Suprapubic skin (tissue), 4 donors: ENCODE results near the gene SSMEM1.

ENCODE experiments used
- CTCF ChIP-seq, 2 donors: fragments of 200-600 bp in 1 of 2; fragments of 450-650 bp in 1 of 2; sonication (generic) in 1 of 2; IDR thresholded peaks; one replicate each; pipeline ENCODE4 v1.5.1; 2016 to 2019; ENCODE audit warnings: antibody characterized with exemption in 2 of 2, mild to moderate bottlenecking in 1 of 2, moderate library complexity in 1 of 2
- EP300 ChIP-seq: sonication (generic); formaldehyde crosslinking; IDR thresholded peaks from one replicate; pipeline ENCODE4 v1.6.1; 2017; ENCODE audit warnings: antibody characterized with exemption
- POLR2A ChIP-seq, 2 donors: fragments of 450-650 bp; IDR thresholded peaks; one replicate each; pipeline ENCODE4 v1.6.1; 2017; ENCODE audit warnings: antibody characterized with exemption in 2 of 2, mild to moderate bottlenecking in 2 of 2, moderate library complexity in 2 of 2
- POLR2AphosphoS5 ChIP-seq, 3 donors: sonication (generic); formaldehyde crosslinking; IDR thresholded peaks; one replicate each; pipeline ENCODE4 v1.6.1; 2017; ENCODE audit warnings: antibody characterized with exemption in 3 of 3

DNA sequence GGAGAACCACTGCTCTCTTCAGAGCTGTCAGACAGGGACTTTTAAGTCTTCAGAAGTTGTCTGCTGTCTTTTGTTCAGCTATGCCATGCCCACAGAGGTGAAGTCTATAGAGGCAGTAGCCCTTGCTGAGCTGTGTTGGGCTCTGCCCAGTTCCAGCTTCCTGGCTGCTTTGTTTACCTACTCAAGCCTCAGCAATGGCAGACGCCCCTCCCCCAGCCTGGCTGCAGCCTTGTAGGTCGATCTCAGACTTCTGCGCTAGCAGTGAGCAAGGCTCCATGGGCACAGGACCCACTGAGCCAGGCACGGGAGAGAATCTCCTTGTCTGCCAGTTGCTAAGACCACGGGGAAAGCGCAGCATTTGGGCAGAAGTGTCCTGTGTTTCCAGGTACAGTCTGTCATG lies 46.9 kb downstream of the SSMEM1 start:
- TF ChIP-seq CTCF (IDR thresholded peaks at IDR 0.05) (no peak), POLR2A (IDR thresholded peaks at IDR 0.05) (no peak), POLR2AphosphoS5 (IDR thresholded peaks at IDR 0.05) (no peak), EP300 (no peak)
